GM12801 (cell line): ENCODE data around the gene LUC7L3.

Experiments used
- TF ChIP-seq, protein P1 (sequence below): IDR thresholded peaks from one replicate; pipeline ENCODE4 v1.5.1; 2011; ENCODE audit warnings: control low read depth; ENCODE audit not compliant: insufficient read length; ENCODE audit errors: extremely low read depth

LUC7L3 gene

DNA sequence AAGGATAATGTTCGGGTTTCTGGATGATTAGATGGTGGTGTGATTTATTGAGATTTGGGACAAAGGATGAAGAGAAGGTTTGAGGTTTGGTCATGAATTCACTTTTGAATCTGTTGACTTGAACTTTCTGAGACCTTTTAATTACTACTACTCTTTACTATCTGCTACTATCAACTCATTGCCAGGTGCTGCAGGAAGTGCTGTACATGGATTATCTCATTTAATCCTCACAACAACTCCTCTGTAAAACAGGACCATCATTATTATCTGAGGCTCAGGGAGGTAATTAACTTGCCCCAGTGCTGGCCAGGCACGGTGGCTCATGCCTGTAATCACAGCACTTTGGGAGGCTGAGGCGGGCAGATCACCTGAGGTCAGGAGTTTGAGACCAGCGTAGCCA is 8.8 kb upstream of the LUC7L3 start:
- TF ChIP-seq, protein P1, sequence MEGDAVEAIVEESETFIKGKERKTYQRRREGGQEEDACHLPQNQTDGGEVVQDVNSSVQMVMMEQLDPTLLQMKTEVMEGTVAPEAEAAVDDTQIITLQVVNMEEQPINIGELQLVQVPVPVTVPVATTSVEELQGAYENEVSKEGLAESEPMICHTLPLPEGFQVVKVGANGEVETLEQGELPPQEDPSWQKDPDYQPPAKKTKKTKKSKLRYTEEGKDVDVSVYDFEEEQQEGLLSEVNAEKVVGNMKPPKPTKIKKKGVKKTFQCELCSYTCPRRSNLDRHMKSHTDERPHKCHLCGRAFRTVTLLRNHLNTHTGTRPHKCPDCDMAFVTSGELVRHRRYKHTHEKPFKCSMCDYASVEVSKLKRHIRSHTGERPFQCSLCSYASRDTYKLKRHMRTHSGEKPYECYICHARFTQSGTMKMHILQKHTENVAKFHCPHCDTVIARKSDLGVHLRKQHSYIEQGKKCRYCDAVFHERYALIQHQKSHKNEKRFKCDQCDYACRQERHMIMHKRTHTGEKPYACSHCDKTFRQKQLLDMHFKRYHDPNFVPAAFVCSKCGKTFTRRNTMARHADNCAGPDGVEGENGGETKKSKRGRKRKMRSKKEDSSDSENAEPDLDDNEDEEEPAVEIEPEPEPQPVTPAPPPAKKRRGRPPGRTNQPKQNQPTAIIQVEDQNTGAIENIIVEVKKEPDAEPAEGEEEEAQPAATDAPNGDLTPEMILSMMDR, result no peak

DNA sequence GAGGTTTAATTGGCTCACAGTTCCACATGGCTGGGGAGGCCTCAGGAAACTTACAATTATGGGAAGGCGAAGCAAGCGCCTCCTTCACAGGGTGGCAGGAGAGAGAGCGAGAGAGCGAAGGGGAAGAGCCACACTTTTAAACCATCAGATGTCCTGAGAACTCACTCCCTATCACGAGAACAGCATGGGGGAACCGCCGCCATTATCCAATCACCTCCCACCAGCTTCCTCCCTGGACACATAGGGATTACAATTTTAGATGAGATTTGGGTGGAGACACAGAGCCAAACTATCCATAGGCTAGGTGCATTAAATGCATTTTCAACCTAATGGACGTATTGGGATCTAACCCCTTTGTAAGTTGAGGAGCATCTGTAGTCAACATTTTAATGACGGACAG is 6.8 kb upstream of the LUC7L3 start:
- TF ChIP-seq, protein P1, result no peak

DNA sequence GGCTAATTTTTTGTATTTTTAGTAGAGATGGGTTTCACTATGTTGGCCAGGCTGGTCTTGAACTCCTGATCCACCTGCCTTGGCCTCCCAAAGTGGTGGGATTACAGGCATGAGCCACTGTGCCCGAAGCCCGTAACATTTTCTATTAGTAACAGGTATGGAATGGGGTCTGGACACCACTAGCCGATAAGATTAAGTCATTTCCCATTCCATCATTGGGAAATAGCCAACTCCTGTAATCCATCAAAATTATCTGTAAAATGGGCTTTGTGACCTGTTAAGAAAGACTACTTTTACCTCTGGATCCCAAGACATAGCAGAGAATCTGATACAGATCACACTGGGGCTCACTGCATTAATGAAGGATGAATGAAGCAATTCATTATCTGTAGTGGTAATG is 3.9 kb upstream of the LUC7L3 start:
- TF ChIP-seq, protein P1, result no peak

GRCh38 chr17:50719924-50720794 is 756 bp downstream of the LUC7L3 start:
- TF ChIP-seq, protein P1, result no peak

- TF ChIP-seq, protein P1, result no peak
Measured at GRCh38 chr17:50721194-50722010, 2.0 kb downstream of the LUC7L3 start.

DNA sequence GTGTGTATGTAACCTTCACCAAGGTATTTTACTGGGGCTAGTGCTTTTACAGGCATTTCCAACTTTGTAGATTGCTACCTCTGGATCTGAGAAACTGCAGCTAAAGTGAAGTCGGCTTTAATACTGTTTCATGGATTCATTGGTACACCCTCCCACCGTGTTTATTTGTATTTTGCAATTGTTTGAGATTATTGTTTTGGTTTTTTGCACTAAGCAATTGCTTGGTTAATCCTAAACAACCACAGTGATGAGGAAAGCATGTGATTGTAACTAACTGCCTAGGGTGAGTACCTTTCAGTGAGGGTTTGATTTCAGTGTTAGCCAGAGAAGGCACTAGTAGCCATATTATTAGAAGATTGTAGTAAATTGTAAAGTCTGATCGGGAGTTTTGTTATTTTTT is 3.3 kb downstream of the LUC7L3 start:
- TF ChIP-seq, protein P1, result no peak
